HCT116 (cell line): ENCODE measurements around the gene TMTC1.

Experiments
- ATF3 ChIP-seq: IDR thresholded peaks from 2 replicates; pipeline ENCODE4 v1.6.1; 2012
- EZH2phosphoT487 ChIP-seq: fragments of 200-600 bp; IDR thresholded peaks from 2 replicates; pipeline ENCODE4 v1.6.1; 2018; ENCODE audit warnings: antibody characterized with exemption, borderline replicate concordance
- POLR2AphosphoS5 ChIP-seq: IDR thresholded peaks from 2 replicates; pipeline ENCODE4 v1.6.1; 2011; ENCODE audit warnings: mild to moderate bottlenecking, low read depth, low read length, moderate library complexity
- RAD21 ChIP-seq: IDR thresholded peaks from 2 replicates; pipeline ENCODE4 v1.6.1; 2012; ENCODE audit warnings: low read depth, mild to moderate bottlenecking
- REST ChIP-seq: IDR thresholded peaks from 2 replicates; pipeline ENCODE4 v1.6.1; 2012; ENCODE audit warnings: low read depth
- ZNF274 ChIP-seq: fragments of 200-500 bp; sonication (Bioruptor generic); IDR thresholded peaks from 2 replicates; pipeline ENCODE4 v1.6.1; 2014; ENCODE audit warnings: mild to moderate bottlenecking, low read depth, low read length, inconsistent platforms
- TF ChIP-seq, protein P1 (sequence below), 3 experiments: fragments of 200-600 bp in 1 of 3; sonication (generic) in 1 of 3; IDR thresholded peaks in 2 of 3; conservative IDR thresholded peaks in 1 of 3; 2 replicates each; pipeline ENCODE4 v1.5.1; 2012 to 2017; ENCODE audit warnings: low read depth in 2 of 3, low read length in 2 of 3, antibody characterized with exemption in 1 of 3, borderline replicate concordance in 1 of 3, control low read depth in 1 of 3, mild to moderate bottlenecking in 1 of 3, mixed read lengths in 1 of 3, mixed run types in 1 of 3, moderate library complexity in 1 of 3; ENCODE audit not compliant: insufficient read depth in 1 of 3

GRCh38 chr12:29531471-29531870 lies 252.3 kb downstream of the TMTC1 start:
- TF ChIP-seq ATF3 (no peak), POLR2AphosphoS5 (no peak), EZH2phosphoT487 (no peak), ZNF274 (no peak), REST (no peak), RAD21 (no peak)
- TF ChIP-seq, protein P1, sequence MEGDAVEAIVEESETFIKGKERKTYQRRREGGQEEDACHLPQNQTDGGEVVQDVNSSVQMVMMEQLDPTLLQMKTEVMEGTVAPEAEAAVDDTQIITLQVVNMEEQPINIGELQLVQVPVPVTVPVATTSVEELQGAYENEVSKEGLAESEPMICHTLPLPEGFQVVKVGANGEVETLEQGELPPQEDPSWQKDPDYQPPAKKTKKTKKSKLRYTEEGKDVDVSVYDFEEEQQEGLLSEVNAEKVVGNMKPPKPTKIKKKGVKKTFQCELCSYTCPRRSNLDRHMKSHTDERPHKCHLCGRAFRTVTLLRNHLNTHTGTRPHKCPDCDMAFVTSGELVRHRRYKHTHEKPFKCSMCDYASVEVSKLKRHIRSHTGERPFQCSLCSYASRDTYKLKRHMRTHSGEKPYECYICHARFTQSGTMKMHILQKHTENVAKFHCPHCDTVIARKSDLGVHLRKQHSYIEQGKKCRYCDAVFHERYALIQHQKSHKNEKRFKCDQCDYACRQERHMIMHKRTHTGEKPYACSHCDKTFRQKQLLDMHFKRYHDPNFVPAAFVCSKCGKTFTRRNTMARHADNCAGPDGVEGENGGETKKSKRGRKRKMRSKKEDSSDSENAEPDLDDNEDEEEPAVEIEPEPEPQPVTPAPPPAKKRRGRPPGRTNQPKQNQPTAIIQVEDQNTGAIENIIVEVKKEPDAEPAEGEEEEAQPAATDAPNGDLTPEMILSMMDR (IDR thresholded peaks at IDR 0.05 in 2 of 3, conservative IDR thresholded peaks at IDR 0.05 in 1 of 3; ENCODE audit: borderline replicate concordance in 1 of 3, insufficient read depth in 1 of 3, low read depth in 2 of 3, low read length in 2 of 3), result no peak
